ENCODE measurements around the gene FAM153A.
"Not testable (repeated sequence)": the region's sequence is repeated elsewhere in the genome, so short reads cannot be mapped to it uniquely, and the experiment has no call there.

- TF ChIP-seq ZKSCAN1 (IDR thresholded peaks at IDR 0.05; ENCODE audit: low read depth, low read length); ZNF274 (IDR thresholded peaks at IDR 0.05; ENCODE audit: borderline replicate concordance, low read depth, low read length); CTCF (IDR thresholded peaks at IDR 0.05 in 2 of 3, conservative IDR thresholded peaks at IDR 0.05 in 1 of 3; ENCODE audit: insufficient read depth in 2 of 3, low read depth in 1 of 3, low read length in 3 of 3); NCOR1 (IDR thresholded peaks at IDR 0.05); CREB1 (IDR thresholded peaks at IDR 0.05); CREB1 (CRISPR knock-in tag; IDR thresholded peaks at IDR 0.05); THRA (IDR thresholded peaks at IDR 0.05); FOXP4 (CRISPR knock-in tag; IDR thresholded peaks at IDR 0.05; ENCODE audit: borderline replicate concordance); BACH1 (tag; IDR thresholded peaks at IDR 0.05); POLR2AphosphoS5 (IDR thresholded peaks at IDR 0.05; ENCODE audit: control insufficient read depth, insufficient read depth, low read depth, low read length): not testable (repeated sequence)
- TF ChIP-seq, protein P1, sequence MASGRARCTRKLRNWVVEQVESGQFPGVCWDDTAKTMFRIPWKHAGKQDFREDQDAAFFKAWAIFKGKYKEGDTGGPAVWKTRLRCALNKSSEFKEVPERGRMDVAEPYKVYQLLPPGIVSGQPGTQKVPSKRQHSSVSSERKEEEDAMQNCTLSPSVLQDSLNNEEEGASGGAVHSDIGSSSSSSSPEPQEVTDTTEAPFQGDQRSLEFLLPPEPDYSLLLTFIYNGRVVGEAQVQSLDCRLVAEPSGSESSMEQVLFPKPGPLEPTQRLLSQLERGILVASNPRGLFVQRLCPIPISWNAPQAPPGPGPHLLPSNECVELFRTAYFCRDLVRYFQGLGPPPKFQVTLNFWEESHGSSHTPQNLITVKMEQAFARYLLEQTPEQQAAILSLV (tag; IDR thresholded peaks at IDR 0.05), result not testable (repeated sequence)
- TF ChIP-seq, protein P2, sequence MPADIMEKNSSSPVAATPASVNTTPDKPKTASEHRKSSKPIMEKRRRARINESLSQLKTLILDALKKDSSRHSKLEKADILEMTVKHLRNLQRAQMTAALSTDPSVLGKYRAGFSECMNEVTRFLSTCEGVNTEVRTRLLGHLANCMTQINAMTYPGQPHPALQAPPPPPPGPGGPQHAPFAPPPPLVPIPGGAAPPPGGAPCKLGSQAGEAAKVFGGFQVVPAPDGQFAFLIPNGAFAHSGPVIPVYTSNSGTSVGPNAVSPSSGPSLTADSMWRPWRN (IDR thresholded peaks at IDR 0.05; ENCODE audit: low read depth), result not testable (repeated sequence)
Measured at GRCh38 chr5:177692969-177693368, 89.7 kb downstream of the FAM153A start.

Data from K562 (cell line).